Tibial nerve (tissue), 4 donors: ENCODE results near the gene CBX5. TPM values are rescaled to one million over a fixed set of nuclear protein-coding genes. Genes with fewer than 3 reads are reported as not detected.
"Not testable (repeated sequence)": the region's sequence is repeated elsewhere in the genome, so short reads cannot be mapped to it uniquely, and the experiment has no call there.

Experiments used
- DNase-seq, 2 donors: peaks; one replicate each; pipeline ENCODE4 v3.0.0-alpha.2; 2019; ENCODE audit warnings: low spot score in 2 of 2
- H3K27ac ChIP-seq, 4 donors: fragments of 200-600 bp; sonication (generic) in 3 of 4; one replicate each; pipeline ENCODE4 v1.5.1; 2017 to 2019; ENCODE audit warnings: mild to moderate bottlenecking in 1 of 4
- H3K27me3 ChIP-seq, 2 donors: fragments of 200-600 bp; sonication (generic) in 1 of 2; one replicate each; pipeline versions ENCODE4 v1.5.1 to v1.6.0; 2017 to 2019
- H3K36me3 ChIP-seq, 3 donors: fragments of 200-600 bp; sonication (generic); one replicate each; pipeline ENCODE4 v1.5.1; 2018 to 2019
- H3K4me1 ChIP-seq, 4 donors: fragments of 200-600 bp; sonication (generic) in 3 of 4; one replicate each; pipeline ENCODE4 v1.5.1; 2017 to 2019
- H3K4me3 ChIP-seq, 4 donors: fragments of 200-600 bp; sonication (generic) in 3 of 4; one replicate each; pipeline ENCODE4 v1.5.1; 2017 to 2019; ENCODE audit warnings: mild to moderate bottlenecking in 1 of 4, moderate library complexity in 1 of 4
- H3K9me3 ChIP-seq, 4 donors: fragments of 200-600 bp; sonication (generic) in 3 of 4; one replicate each; pipeline ENCODE4 v1.5.1; 2017 to 2019
- CTCF ChIP-seq, 5 experiments: fragments of 200-600 bp in 3 of 5; fragments of 450-650 bp in 2 of 5; sonication (generic) in 3 of 5; IDR thresholded peaks; one replicate each; pipeline ENCODE4 v1.5.1; 2016 to 2019; ENCODE audit warnings: antibody characterized with exemption in 5 of 5, mild to moderate bottlenecking in 3 of 5, moderate library complexity in 2 of 5
- EP300 ChIP-seq, 2 donors: sonication (generic); formaldehyde crosslinking; IDR thresholded peaks; one replicate each; pipeline ENCODE4 v1.6.1; 2017; ENCODE audit warnings: antibody characterized with exemption in 2 of 2, mild to moderate bottlenecking in 1 of 2
- POLR2A ChIP-seq, 2 donors: fragments of 450-650 bp; IDR thresholded peaks; one replicate each; pipeline ENCODE4 v1.6.1; 2017; ENCODE audit warnings: antibody characterized with exemption in 2 of 2, mild to moderate bottlenecking in 2 of 2, moderate library complexity in 2 of 2
- WGBS, 2 donors: methylation state at CpG; one replicate each; pipeline ENCODE4 v1.1.5; 2018; 5-methylcytosine and 5-hydroxymethylcytosine counted together
- total RNA-seq, 4 donors: library from RNA; depleted of rRNA; stranded (reverse); fragments of >200 nt; gene quantifications; one replicate each; pipeline ENCODE4 v1.1.0, GENCODE V29; 2016

Gene CBX5
- total RNA-seq, 4 donors from 2014 or later, result 32.1 to 50.0 (median 42.4) TPM

- H3K27ac ChIP-seq, result no peak overlapping the region
- no peak for TF ChIP-seq EP300 (IDR thresholded peaks at IDR 0.05)
- no peak for TF ChIP-seq CTCF (IDR thresholded peaks at IDR 0.05)
- TF ChIP-seq POLR2A (IDR thresholded peaks at IDR 0.05), result no peak
- peaks cover 0 to 14% (median 7%) of the 10 kb centered on the region in 4 donors for H3K4me1 ChIP-seq
- no peak overlapping the region for H3K4me3 ChIP-seq
- no peaks in the 10 kb centered on the region for H3K27me3 ChIP-seq
- H3K9me3 ChIP-seq, result no peaks in the 10 kb centered on the region
- no peak for DNase-seq
- no peaks in the 10 kb centered on the region for H3K36me3 ChIP-seq
- 89% methylated on average over 5 of the region's 5 CpGs for WGBS, 2 donors
These were observed 41.4 kb upstream of the CBX5 start for GRCh38 chr12:54321363-54321762.

- 90 to 92% methylated on average over 7 of the region's 7 CpGs for WGBS, 2 donors
- not testable (repeated sequence) for H3K9me3 ChIP-seq, DNase-seq
These were observed 32.4 kb upstream of the CBX5 start for GRCh38 chr12:54312309-54312708.

GRCh38 chr12:54311051-54311450, 31.1 kb upstream of the CBX5 start:
- Histone ChIP-seq H3K27ac (no peak overlapping the region), H3K4me1 (no peaks in the 10 kb centered on the region), H3K36me3 (no peaks in the 10 kb centered on the region), H3K4me3 (no peak overlapping the region), H3K9me3 (no peaks in the 10 kb centered on the region), H3K27me3 (no peaks in the 10 kb centered on the region)
- no peak for DNase-seq
- 60 to 72% methylated on average over 2 of the region's 2 CpGs for WGBS, 2 donors
- TF ChIP-seq POLR2A (IDR thresholded peaks at IDR 0.05), result no peak
- no peak for TF ChIP-seq CTCF (IDR thresholded peaks at IDR 0.05)
- TF ChIP-seq EP300 (IDR thresholded peaks at IDR 0.05), result no peak

More at GRCh38 chr12:54312309-54312708, 32.4 kb upstream of the CBX5 start:
- H3K4me1 ChIP-seq, H3K27ac ChIP-seq, H3K36me3 ChIP-seq, H3K27me3 ChIP-seq, H3K4me3 ChIP-seq: not testable (repeated sequence)

GRCh38 chr12:54306925-54307741, 27.2 kb upstream of the CBX5 start:
- Histone ChIP-seq H3K4me1 (peaks cover 0 to 13% (median 6%) of the 10 kb centered on the region in 4 donors), H3K4me3 (no peak overlapping the region), H3K36me3 (no peaks in the 10 kb centered on the region), H3K27ac (no peak overlapping the region), H3K9me3 (no peaks in the 10 kb centered on the region), H3K27me3 (peaks cover 0 to 22% of the 10 kb centered on the region in 2 donors)
- TF ChIP-seq EP300 (IDR thresholded peaks at IDR 0.05) (no peak), POLR2A (IDR thresholded peaks at IDR 0.05) (no peak), CTCF (IDR thresholded peaks at IDR 0.05) (no peak)
- peak; percentile 60 to 68 for DNase-seq
- 61 to 73% methylated on average over 6 to 8 of the region's 8 CpGs for WGBS, 2 donors

- H3K4me1 ChIP-seq, result peaks cover 0 to 22% (median 14%) of the 10 kb centered on the region in 4 donors
- WGBS, 2 donors, result 15 to 20% methylated on average over 11 to 12 of the region's 12 CpGs
- H3K4me3 ChIP-seq, result no peak overlapping the region
- peaks cover 0 to 46% of the 10 kb centered on the region in 2 donors for H3K27me3 ChIP-seq
- no peak overlapping the region for H3K27ac ChIP-seq
- H3K36me3 ChIP-seq, result no peaks in the 10 kb centered on the region
- TF ChIP-seq POLR2A (IDR thresholded peaks at IDR 0.05) (no peak), CTCF (IDR thresholded peaks at IDR 0.05) (no peak), EP300 (IDR thresholded peaks at IDR 0.05) (peak in 1 of 2 donors; percentile 70)
- H3K9me3 ChIP-seq, result no peaks in the 10 kb centered on the region
- DNase-seq, result peak; percentile 60 to 76
These were observed 24.4 kb upstream of the CBX5 start for GRCh38 chr12:54304187-54304810.
